Nephron progenitor cell (in vitro differentiated cells): ENCODE data around the gene SFMBT2.

Source experiments
- DNase-seq: peaks from one replicate; pipeline ENCODE4 v3.0.0; 2021
- H3K27ac Mint-ChIP-seq: 2 replicates; pipeline ENCODE4 v1.8.0; 2021; ENCODE audit warnings: mild to moderate bottlenecking, moderate library complexity, mixed read lengths
- H3K27me3 Mint-ChIP-seq: 2 replicates; pipeline ENCODE4 v1.8.0; 2021; ENCODE audit warnings: mild to moderate bottlenecking, low read depth, mixed read lengths; ENCODE audit not compliant: poor library complexity
- H3K36me3 Mint-ChIP-seq: 2 replicates; pipeline ENCODE4 v1.8.0; 2021; ENCODE audit warnings: low read depth, mixed read lengths
- H3K4me1 Mint-ChIP-seq: 2 replicates; pipeline ENCODE4 v1.8.0; 2021; ENCODE audit warnings: mixed read lengths
- H3K4me3 Mint-ChIP-seq: 2 replicates; pipeline ENCODE4 v1.8.0; 2021; ENCODE audit warnings: mild to moderate bottlenecking, moderate library complexity, mixed read lengths
- H3K9me3 Mint-ChIP-seq: 2 replicates; pipeline ENCODE4 v1.8.0; 2021; ENCODE audit warnings: mild to moderate bottlenecking, moderate library complexity, mixed read lengths
- TF ChIP-seq, protein P1 (sequence below): fragments of 200-600 bp; sonication (generic); IDR thresholded peaks from 2 replicates; pipeline ENCODE4 v1.5.0; 2021; ENCODE audit warnings: antibody characterized with exemption

Gene SFMBT2

DNA sequence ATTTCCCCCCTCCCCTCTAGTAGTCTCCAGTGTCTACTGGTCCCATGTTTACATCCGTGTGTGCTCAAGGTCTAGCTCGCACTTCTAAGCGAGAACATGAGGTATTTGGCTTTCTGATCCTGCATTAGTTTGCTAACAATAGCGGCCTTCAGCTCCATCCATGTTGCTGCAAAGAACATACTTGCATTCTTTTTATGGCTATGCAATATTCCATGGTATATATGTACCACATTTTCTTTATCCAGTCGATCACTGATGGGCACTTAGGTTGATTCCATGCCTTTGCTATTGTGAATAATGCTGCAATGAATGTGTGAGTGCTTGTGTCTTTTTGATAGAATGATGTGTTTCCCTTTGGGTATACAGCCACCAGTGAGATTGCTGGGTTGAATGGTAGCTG lies 160.6 kb downstream of the SFMBT2 start:
- H3K27me3 Mint-ChIP-seq = peaks cover 6% of the 10 kb centered on the region
- TF ChIP-seq, protein P1, sequence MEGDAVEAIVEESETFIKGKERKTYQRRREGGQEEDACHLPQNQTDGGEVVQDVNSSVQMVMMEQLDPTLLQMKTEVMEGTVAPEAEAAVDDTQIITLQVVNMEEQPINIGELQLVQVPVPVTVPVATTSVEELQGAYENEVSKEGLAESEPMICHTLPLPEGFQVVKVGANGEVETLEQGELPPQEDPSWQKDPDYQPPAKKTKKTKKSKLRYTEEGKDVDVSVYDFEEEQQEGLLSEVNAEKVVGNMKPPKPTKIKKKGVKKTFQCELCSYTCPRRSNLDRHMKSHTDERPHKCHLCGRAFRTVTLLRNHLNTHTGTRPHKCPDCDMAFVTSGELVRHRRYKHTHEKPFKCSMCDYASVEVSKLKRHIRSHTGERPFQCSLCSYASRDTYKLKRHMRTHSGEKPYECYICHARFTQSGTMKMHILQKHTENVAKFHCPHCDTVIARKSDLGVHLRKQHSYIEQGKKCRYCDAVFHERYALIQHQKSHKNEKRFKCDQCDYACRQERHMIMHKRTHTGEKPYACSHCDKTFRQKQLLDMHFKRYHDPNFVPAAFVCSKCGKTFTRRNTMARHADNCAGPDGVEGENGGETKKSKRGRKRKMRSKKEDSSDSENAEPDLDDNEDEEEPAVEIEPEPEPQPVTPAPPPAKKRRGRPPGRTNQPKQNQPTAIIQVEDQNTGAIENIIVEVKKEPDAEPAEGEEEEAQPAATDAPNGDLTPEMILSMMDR = no peak
- H3K9me3 Mint-ChIP-seq = no peaks in the 10 kb centered on the region
- no peak overlapping the region for H3K27ac Mint-ChIP-seq
- H3K36me3 Mint-ChIP-seq = peaks cover 30% of the 10 kb centered on the region
- H3K4me3 Mint-ChIP-seq = no peak overlapping the region
- H3K4me1 Mint-ChIP-seq = peaks cover 42% of the 10 kb centered on the region
- DNase-seq = no peak

DNA sequence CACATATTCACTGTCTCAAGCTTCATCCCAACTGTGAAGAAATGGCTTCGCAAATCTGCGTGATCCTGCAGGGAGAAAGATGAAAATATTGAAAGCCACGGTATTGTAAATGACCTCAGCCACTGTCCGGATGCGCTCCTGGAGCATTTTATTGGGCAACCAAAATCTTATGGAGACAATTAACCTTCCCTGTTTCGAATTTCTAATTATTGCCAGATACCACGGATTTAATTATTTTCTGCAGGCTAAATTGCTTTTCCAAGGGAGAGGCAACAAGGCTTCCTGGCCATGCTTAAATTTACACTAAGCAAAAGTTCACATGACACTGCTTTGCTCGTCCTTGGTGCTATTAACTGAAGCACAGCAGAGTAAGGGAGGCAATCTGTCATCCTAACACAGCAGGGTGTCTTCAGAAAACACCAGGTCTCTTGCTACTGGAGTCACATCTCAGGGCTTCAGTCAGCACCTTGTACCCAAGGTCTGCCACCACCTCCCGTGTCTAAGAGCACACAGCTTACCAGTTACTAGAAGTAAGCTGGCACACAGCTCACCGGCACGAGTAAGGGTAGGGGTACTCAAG lies 162.2 kb downstream of the SFMBT2 start:
- Mint-ChIP-seq H3K36me3 (peaks cover 29% of the 10 kb centered on the region), H3K27ac (peak overlapping the region; percentile 21), H3K4me3 (no peak overlapping the region), H3K4me1 (peaks cover 38% of the 10 kb centered on the region), H3K27me3 (peaks cover 3% of the 10 kb centered on the region), H3K9me3 (no peaks in the 10 kb centered on the region)
- no peak for DNase-seq
- TF ChIP-seq, protein P1 = no peak

DNA sequence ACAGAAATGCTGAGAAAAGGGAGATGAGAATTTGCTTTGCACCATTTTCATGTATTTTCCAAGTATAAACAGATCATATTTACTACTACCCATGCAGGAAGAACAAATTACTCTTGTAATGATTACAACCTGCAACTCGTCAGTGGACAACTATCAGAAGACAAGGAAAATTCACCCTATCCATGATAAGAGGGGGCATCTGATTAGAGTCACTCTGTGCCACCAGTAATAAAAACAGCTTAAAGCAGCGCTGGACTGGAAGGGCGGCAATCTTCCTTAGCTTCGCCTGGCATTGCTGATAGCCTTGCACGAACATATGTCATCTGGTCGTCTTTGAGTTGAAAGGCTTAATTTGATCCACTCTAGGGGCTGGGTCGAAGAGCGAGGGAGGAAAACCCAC lies 162.7 kb downstream of the SFMBT2 start:
- DNase-seq = no peak
- Mint-ChIP-seq H3K4me3 (peak overlapping the region; percentile 12), H3K36me3 (peaks cover 30% of the 10 kb centered on the region), H3K9me3 (no peaks in the 10 kb centered on the region), H3K27me3 (peaks cover 3% of the 10 kb centered on the region), H3K27ac (peak overlapping the region; percentile 21), H3K4me1 (peaks cover 43% of the 10 kb centered on the region)
- TF ChIP-seq, protein P1 = no peak

DNA sequence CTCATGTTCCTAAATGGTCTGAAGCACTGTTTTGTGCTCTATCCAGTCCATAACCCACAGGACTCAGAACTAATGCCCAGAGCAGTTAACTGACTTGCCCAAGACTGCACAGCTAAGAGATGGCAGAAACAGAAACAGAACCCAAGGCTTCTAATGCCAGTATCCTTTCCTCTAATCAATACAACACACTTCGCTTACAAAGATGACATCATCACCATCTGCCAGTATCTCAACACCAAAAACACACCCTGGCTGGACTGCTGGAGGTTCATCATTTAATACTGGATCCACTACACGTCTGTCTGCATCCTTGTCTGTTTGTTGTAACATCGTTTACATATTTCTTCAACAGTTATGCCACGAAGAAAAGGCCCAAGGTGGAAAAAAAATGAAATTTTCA lies 165.3 kb downstream of the SFMBT2 start:
- TF ChIP-seq, protein P1 = no peak
- Mint-ChIP-seq H3K9me3 (peaks cover 7% of the 10 kb centered on the region), H3K36me3 (peaks cover 42% of the 10 kb centered on the region), H3K27me3 (peaks cover 3% of the 10 kb centered on the region), H3K27ac (no peak overlapping the region), H3K4me3 (no peak overlapping the region), H3K4me1 (peaks cover 35% of the 10 kb centered on the region)
- DNase-seq = no peak

DNA sequence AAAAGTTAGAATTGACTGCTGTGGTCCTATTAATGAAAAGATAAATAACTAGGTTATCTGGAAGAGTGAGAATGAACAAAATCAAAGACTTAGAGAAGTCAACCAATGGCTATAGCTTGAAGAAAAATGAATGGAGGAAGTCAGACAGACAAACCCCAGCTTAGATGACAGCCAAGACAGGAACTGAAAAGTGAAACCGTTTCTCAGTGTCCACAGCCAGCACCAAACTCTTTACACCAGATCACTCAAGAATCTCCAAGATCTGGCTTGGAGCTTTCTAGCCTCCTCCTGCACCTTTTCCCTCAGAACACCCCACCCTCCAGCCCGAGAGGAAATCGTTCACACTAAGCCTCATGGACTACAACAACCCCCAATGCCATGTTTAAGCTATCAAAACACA lies 167.0 kb downstream of the SFMBT2 start:
- H3K4me1 Mint-ChIP-seq = peaks cover 26% of the 10 kb centered on the region
- peaks cover 51% of the 10 kb centered on the region for H3K36me3 Mint-ChIP-seq
- H3K27ac Mint-ChIP-seq = no peak overlapping the region
- peaks cover 3% of the 10 kb centered on the region for H3K27me3 Mint-ChIP-seq
- H3K4me3 Mint-ChIP-seq = no peak overlapping the region
- DNase-seq = no peak
- TF ChIP-seq, protein P1 = no peak
- peaks cover 7% of the 10 kb centered on the region for H3K9me3 Mint-ChIP-seq

DNA sequence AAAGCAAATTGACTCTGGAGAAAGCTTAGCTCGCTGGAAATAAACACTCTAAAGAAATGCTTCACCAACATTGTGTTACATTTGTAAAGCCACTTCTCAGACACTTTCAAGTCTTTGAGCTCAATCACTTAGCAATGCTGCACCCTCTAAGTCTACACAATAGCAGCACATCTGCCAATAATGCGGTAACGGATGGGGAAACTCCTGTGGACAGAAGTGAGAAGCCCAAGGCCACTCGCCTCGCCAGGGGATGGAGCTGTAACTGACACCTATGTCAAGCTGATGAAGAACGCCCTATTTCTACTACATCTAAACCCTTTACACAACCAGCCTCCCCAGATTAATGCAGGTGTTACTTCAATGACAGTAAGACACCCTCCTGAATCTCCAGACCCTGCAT lies 167.7 kb downstream of the SFMBT2 start:
- Mint-ChIP-seq H3K4me1 (peaks cover 19% of the 10 kb centered on the region), H3K27me3 (peaks cover 3% of the 10 kb centered on the region), H3K4me3 (no peak overlapping the region), H3K27ac (no peak overlapping the region), H3K36me3 (peaks cover 53% of the 10 kb centered on the region), H3K9me3 (peaks cover 7% of the 10 kb centered on the region)
- TF ChIP-seq, protein P1 = no peak
- no peak for DNase-seq
